GM21786 (cell line): Measurements from ENCODE around the gene PRDM16.

ENCODE experiments used
- ATAC-seq: cut with Tn5 transposase; IDR thresholded peaks from one replicate; pipeline ENCODE4 v1.9.1; 2021; ENCODE audit not compliant: unreplicated experiment

PRDM16 gene

DNA sequence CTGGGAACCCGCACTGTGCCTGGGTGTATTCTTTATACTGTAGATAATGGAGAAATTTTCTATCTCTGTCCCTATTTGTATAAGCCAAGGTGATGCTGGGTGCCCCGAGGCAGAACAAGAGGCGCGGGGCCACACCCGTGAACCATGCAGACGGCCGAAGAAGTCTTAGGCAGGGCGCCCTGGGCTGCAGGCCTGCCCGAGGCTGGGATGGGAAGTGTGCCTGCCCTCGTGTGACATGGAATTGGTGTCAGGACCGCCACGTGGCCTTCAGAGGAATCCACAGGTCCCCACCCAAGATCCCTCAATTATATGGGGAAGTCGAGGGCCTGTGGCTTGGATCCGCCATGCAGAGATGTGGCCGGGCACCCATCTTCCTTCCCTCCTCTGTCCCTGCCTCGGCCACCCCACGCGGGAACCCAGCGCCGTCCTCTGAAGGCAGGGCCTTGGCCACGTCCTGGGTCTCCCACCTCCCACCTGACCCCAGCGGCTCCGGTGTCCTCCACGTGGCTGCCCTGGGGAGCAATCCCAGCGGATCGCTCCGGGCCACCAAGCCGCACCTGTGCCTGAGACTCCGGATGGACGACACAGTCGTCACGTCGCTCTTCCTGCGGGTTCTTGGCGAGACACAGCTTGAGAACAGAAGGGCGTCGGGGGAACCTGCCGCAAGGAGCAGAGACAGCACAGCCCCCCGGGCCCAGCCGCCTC, 365.6 kb downstream of the PRDM16 start:
- no peak for ATAC-seq

- ATAC-seq: no peak
Measured at GRCh38 chr1:3435666-3436065, 366.7 kb downstream of the PRDM16 start.

DNA sequence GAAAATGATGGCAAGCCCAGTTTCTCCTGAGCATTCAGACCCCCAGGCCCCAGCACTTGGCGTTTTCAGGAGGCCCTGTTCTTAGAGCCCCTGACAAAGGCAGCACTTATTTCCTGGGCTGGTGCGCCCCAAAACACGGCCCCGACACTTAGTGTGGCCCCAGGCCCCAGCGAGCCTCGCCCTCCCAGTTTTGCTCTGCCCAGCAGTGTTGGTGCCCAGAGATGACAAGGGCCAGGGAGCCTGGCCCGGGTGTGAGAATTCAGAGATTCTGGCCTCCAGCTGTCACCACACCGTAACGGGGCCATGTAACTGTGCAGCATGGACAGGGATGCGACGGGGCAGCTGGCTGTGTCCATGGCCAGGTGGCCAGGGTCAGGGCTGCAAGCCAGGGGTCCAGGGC, 367.4 kb downstream of the PRDM16 start:
- ATAC-seq: no peak

GRCh38 chr1:3436901-3437300, 367.9 kb downstream of the PRDM16 start:
- ATAC-seq: no peak

- ATAC-seq: no peak
Measured at GRCh38 chr1:3438661-3439180, 369.7 kb downstream of the PRDM16 start.

DNA sequence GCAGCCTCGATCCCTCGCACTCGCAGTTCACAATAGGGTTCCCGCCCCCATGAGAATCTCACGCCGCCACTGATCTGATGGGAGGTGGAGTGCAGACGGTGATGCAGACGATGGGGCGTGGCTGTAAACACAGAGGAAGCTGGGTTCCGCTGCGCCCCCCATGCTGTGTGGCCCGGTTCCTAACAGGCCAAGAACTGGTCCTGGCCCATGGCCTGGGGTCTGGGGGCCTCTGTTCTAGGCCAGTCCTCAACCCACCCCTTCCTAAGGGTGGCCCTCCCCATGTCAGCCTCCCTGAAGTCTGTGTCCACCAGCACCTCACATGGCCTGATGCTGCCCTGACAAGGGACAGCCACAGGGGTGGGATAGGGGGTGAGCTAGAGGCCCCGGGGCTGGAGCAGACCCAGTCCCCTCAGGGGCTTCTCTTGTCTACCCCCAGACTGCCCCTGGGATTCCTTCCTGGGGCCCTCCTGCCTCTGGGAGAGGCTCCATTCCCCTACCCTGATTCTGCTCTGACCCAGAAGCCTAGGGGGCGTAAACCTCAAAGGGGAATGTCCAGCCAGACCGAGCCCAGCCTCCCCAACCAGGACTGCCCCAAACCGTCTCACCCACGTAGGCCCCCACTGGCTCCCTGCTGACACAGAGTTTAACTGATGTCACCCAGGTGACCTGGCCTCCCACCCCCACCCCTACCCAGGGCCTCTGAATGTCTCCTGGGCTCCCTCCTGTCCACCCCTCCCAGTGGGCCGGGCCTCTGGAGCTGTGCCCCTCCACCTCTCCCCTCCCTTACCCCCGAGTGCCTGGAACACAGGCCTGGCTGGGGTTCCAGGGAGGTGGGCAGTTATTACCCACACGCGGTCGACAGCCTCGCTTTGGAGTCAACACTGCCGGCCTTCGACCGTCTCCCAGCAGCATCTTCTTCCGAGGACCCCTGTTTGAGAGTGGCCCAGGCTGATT, 370.6 kb downstream of the PRDM16 start:
- ATAC-seq: no peak

DNA sequence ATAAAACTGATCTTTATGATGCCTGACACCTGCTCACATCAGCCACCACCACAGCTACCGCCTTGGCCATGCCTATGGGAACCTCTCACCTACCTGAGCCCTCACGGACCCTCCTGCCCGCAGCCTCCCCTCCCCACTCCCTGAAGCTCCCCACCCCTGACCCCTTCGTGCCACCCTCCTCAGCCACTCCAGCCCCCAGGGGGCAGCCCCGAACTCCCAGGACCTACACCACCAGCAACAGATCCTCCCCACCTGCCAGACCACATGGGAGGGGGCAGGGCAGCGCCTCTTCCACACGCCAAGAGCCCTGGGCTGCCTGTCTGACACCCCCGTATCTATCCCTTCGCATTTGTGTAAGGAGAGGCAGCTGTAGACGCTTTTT, 371.3 kb downstream of the PRDM16 start:
- ATAC-seq: no peak

- no peak for ATAC-seq
Measured at GRCh38 chr1:3440711-3441409, 371.9 kb downstream of the PRDM16 start.

DNA sequence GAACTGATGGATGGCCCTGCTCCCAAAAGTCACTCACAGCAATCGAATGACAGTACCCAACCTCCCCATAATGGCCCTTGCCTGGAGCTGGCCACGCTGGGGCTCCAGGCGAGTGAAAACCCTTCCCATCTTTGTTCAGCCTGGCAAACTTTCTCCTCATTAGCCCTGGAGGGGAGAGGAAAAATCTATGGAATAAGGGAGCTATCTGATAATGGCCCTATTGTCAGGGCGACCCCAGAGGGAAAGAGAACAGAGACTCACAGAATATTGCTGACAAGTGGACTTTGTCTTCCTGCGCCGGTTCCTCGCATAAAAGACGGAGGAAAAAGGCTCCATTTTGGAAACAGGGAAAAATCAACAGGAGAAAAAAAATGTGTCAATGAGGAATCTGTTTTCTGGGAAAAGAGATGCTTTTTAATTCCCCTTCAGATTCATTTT, 372.4 kb downstream of the PRDM16 start:
- ATAC-seq: no peak

GRCh38 chr1:3441880-3442279, 372.9 kb downstream of the PRDM16 start:
- no peak for ATAC-seq

DNA sequence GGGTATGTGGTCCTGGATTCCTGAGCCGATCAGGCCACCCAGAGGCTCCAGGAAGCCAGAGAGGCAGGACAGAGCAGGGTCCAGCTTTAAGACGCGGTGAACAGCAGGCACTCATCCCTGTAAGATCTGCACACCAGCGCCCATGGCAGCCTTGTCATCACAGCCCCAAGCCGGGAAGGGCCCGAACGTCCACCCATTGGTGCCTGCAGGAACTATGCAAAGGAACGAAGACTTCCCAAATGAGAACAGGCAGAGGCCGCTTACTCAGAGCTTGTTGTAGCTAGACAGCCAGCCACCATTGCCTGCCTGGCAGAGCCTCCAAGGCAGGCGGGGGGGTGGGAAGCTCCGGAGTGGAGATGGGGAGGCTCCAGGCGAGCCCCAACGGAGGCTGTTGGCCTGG, 373.3 kb downstream of the PRDM16 start:
- ATAC-seq: no peak

GRCh38 chr1:3442901-3443300, 373.9 kb downstream of the PRDM16 start:
- no peak for ATAC-seq

DNA sequence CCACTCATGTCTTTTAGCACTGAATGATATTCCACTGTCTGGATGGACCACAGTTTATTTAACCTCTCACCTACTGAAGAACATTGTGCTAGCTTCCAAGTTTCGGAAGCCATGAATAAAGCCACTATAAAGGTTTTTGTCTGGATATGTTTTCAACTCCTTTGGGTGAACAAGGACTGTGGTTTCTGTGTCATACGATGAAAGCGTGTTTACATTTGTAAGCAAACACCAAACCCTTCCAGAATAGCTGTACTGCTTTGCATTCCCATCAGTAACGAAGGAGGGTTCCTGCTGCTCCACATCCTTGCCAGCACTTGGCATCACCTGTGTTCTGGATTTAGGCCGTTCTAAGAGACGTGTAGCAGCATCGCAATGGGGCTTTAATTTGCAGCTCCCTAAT, 374.8 kb downstream of the PRDM16 start:
- no peak for ATAC-seq

DNA sequence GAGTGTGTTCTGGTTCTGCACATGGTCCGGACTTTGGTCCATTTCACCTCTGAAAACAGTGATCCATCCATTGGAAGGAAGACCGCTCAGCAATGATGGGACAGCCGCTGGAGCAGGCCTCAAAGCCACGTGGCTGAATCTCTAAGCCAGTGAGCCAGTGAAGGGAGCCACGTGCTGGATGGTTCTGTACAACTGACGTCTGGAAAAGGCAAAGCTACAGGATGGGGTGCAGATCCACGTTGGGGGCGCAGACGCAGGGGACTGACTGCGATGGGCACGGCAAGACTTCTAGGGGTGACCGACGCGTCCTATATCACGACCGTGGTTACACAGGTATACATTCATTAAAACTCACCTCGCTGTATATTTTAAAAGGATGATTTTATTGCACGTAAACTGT, 375.3 kb downstream of the PRDM16 start:
- ATAC-seq: no peak

DNA sequence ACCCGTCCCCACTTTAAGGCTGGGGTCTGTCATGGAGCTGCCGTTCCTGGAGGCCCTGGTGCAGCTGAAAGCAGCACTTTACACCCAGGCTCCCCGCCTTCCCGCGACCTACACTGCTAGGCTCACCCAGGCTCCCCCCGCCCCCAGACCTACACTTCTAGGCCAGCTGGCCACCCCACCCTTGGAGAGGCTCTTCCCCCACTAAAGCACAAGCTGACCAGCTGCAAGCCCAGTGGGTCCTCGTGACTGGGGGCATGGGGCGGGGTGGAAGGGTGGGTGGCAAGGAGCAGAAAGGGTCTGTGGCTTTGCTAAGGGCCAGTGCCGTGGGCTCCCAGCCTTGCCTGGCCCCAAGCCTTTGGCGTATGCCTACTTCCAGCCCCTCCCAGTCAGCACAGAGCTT, 375.7 kb downstream of the PRDM16 start:
- no peak for ATAC-seq

DNA sequence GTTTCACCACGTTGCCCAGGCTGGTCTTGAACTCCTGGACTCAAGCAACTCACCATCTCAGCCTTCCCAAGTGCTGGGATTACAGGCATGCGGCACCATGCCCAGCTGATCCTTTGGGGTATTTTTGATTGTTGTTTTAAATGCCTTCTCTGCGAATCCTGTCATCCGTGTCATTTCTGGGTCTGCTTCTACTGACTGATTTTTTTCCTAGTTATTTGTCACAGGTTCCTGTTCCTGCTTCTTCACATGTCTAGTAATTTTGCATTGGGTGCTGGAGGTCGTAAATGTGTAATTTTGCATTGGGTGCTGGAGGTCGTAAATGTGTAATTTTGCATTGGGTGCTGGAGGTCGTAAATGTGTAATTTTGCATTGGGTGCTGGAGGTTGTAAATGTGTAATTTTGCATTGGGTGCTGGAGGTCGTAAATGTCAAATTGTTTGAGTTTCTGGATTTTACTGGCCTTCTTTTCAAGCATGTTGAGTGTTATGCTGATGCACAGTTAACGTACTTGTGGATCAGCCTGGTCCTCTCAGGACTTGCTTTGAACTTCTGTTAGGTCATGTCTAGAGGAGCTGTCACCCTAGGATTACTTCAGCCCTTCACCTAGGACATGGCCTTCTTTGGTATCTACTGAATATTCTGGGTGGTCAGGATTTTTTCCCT, 381.3 kb downstream of the PRDM16 start:
- no peak for ATAC-seq

DNA sequence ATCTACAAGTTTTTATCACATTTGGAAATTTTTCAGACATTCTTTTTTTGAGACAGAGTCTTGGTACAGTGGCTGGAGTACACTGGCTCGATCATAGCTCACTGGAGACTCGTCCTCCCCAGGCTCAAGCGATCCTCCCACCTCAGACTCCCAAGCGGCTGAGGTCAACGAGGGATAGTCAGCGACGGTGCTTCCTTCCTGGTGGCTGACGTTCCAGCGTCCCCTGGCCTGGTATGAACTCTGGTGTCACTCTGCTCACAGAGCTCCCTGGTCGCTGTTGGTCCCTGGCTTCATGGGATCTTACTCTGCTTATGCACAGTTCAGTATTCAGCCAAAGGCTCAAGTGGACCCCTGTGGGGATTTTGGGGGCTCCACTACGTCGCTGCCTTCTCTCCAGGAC, 382.0 kb downstream of the PRDM16 start:
- no peak for ATAC-seq

- no peak for ATAC-seq
Measured at GRCh38 chr1:3451994-3452865, 383.2 kb downstream of the PRDM16 start.

DNA sequence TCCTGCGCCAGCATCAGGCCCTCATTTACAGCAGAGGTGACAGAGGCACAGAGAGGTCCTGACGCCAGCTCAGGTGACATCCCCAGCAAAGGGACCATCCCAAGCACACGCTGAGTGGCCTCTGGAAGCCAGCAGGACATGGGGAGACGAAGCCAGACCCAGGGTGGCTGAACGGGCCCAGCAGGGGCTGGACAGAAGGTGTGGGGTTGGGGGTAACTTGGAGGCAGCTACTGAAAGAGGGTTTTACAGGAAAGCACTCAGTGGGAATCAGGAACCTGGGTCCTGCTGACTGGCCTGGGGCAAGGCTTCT, 383.8 kb downstream of the PRDM16 start:
- no peak for ATAC-seq

DNA sequence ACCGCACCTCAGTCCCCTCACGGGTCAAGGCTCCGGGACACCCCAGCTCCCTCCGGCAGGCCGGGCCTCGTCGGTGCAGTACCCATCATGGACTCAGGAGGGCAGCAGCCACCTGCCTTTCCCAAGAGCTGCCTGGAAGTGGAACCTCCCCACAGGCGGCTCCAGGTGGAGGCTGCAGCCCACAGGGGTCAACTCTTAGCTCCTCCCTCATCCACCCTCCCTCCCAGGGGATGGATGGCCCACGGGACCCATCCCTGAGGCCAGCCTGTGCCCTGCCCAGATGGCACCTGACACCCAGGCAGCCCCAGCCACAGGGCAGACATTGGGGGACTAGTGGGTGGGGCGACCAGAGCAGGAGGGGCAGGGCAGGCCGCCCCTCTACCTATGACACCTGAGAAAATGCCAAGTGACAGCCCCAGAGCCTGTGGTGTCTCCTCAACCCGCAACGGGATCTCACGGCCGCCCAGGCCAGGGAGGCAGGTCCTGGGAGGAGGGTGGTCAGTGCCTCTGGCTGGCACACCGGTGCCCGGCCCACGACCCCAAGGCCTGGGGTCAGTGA, 384.3 kb downstream of the PRDM16 start:
- ATAC-seq: no peak
